Progenitor cell of endocrine pancreas (in vitro differentiated cells): ENCODE data around the gene IGF1R. TPM values are rescaled to one million over a fixed set of nuclear protein-coding genes. Genes with fewer than 3 reads are reported as not detected.
A peak's percentile ranks its signal among the peaks of the same experiment; 100 is the strongest.

Source experiments
- DNase-seq: peaks from one replicate; pipeline ENCODE4 v3.0.0; 2021; ENCODE audit warnings: low spot score; ENCODE audit not compliant: unreplicated experiment
- H3K27ac Mint-ChIP-seq: 2 replicates; pipeline ENCODE4 v1.8.0; 2021; ENCODE audit warnings: mild to moderate bottlenecking, moderate library complexity, mixed read lengths
- H3K27me3 Mint-ChIP-seq: 2 replicates; pipeline ENCODE4 v1.8.0; 2021; ENCODE audit warnings: mixed read lengths
- H3K36me3 Mint-ChIP-seq: 2 replicates; pipeline ENCODE4 v1.8.0; 2022; ENCODE audit warnings: mixed read lengths; ENCODE audit not compliant: insufficient read depth
- H3K4me1 Mint-ChIP-seq: 2 replicates; pipeline ENCODE4 v1.8.0; 2021; ENCODE audit warnings: low read depth, mixed read lengths
- H3K4me3 Mint-ChIP-seq: 2 replicates; pipeline ENCODE4 v1.8.0; 2021; ENCODE audit warnings: low read depth, mild to moderate bottlenecking, moderate library complexity, mixed read lengths
- H3K9me3 Mint-ChIP-seq: 2 replicates; pipeline ENCODE4 v1.8.0; 2021; ENCODE audit warnings: low read depth, mixed read lengths
- CTCF ChIP-seq: fragments of 200-600 bp; sonication (generic); IDR thresholded peaks from one replicate; pipeline ENCODE4 v1.5.0; 2021; ENCODE audit warnings: antibody characterized with exemption, mild to moderate bottlenecking; ENCODE audit not compliant: unreplicated experiment
- total RNA-seq: library from RNA; stranded (reverse); gene quantifications from 2 replicates; pipeline ENCODE4 v1.2.1, GENCODE V29; 2021

Gene IGF1R
- total RNA-seq, 1 donor from 2014 or later = 106 TPM

DNA sequence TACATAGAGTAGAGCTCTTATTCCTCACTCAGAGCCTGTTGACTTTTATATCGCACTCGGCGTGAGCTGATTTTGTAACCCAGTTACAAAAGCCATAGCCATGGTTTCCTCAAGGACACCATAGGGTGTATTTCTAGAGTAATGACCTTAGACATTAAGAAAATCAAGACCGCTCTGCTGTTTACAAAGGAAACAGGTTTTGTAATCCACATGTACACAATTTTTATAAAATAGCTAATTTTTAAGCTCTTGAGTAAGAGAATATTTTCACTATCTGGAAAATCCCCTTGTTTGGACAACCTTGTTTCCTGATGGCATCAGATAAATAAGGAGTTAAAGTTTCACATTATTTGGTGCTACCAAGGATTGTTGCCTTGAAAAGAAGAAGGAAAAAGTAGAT lies 254.6 kb downstream of the IGF1R start:
- DNase-seq = no peak
- Mint-ChIP-seq H3K4me3 (no peak overlapping the region), H3K4me1 (peaks cover 20% of the 10 kb centered on the region), H3K36me3 (peaks cover 11% of the 10 kb centered on the region), H3K9me3 (no peaks in the 10 kb centered on the region), H3K27me3 (no peaks in the 10 kb centered on the region), H3K27ac (no peak overlapping the region)
- TF ChIP-seq CTCF = no peak

GRCh38 chr15:98903377-98904018 lies 255.2 kb downstream of the IGF1R start:
- no peak for DNase-seq
- H3K27me3 Mint-ChIP-seq = no peaks in the 10 kb centered on the region
- no peaks in the 10 kb centered on the region for H3K9me3 Mint-ChIP-seq
- H3K4me3 Mint-ChIP-seq = no peak overlapping the region
- no peak overlapping the region for H3K27ac Mint-ChIP-seq
- H3K4me1 Mint-ChIP-seq = peaks cover 20% of the 10 kb centered on the region
- TF ChIP-seq CTCF = no peak
- peaks cover 8% of the 10 kb centered on the region for H3K36me3 Mint-ChIP-seq

- H3K4me3 Mint-ChIP-seq = no peak overlapping the region
- no peak for DNase-seq
- peaks cover 10% of the 10 kb centered on the region for H3K36me3 Mint-ChIP-seq
- no peaks in the 10 kb centered on the region for H3K9me3 Mint-ChIP-seq
- no peaks in the 10 kb centered on the region for H3K27me3 Mint-ChIP-seq
- no peak overlapping the region for H3K27ac Mint-ChIP-seq
- TF ChIP-seq CTCF = peak; percentile 38
- peaks cover 18% of the 10 kb centered on the region for H3K4me1 Mint-ChIP-seq
Observed at GRCh38 chr15:98904544-98904943, 256.2 kb downstream of the IGF1R start.

DNA sequence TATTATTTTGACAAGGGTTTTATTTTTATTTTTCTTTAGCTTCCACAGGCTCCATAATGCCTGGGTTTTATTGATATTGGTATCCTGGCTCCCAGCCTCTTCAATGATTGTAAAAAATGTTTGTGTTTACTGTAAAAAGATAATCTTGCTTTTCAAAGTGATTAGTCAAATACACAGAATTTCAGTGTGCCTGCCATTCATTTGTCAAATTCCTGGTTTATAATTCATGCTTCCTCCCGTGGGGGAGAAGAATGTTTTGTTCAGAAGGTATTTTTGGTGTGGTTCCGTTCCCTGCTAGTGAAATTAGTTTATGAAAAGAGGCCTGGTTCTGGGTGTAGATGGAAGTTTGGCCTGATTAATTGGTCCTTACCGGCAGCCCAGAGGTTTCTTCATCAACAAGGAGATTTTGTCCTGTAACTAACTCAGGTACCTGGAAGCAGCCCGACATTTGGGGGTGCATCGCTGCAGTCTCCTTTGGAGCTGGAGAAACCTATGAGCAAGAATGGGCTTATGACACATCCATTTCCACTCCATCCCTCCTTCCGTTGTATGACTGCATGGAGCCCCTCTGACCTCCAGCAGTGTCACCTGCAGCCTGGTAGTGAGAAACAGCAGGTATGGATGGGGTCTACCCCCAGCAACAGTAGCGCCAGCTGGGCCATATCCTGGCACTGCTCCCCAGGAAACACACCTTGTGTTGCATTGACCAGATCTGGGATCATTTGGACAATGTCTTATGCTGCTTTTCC lies 257.8 kb downstream of the IGF1R start:
- H3K27ac Mint-ChIP-seq = no peak overlapping the region
- peaks cover 10% of the 10 kb centered on the region for H3K36me3 Mint-ChIP-seq
- H3K4me3 Mint-ChIP-seq = no peak overlapping the region
- no peak for TF ChIP-seq CTCF
- peaks cover 7% of the 10 kb centered on the region for H3K4me1 Mint-ChIP-seq
- DNase-seq = no peak
- no peaks in the 10 kb centered on the region for H3K27me3 Mint-ChIP-seq
- H3K9me3 Mint-ChIP-seq = no peaks in the 10 kb centered on the region

DNA sequence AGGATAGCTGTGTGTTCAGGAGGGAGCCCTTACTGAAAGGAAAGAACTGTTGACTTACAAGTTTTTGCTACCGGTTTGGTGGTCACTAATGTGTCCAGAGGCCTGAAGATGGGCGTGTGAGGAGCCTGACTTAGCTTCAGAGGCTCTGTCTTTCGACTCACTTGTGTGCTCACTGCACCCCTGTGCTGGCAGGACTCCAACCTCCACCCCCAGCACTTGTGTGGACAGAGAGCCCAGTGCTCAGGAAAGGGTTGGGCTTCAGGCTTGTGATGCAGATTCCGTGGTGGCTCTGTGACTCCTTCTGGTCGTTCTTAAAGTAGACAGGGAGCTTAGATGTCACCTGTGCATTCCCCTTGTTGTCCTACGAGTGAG lies 258.4 kb downstream of the IGF1R start:
- H3K36me3 Mint-ChIP-seq = peaks cover 7% of the 10 kb centered on the region
- no peak overlapping the region for H3K4me3 Mint-ChIP-seq
- no peak for DNase-seq
- no peak for TF ChIP-seq CTCF
- H3K27me3 Mint-ChIP-seq = no peaks in the 10 kb centered on the region
- H3K4me1 Mint-ChIP-seq = peaks cover 6% of the 10 kb centered on the region
- H3K27ac Mint-ChIP-seq = peak overlapping the region; percentile 27
- H3K9me3 Mint-ChIP-seq = no peaks in the 10 kb centered on the region
